Thyroid gland (tissue), 4 donors: Measurements from ENCODE around the gene ZNF839.

ENCODE experiments used
- CTCF ChIP-seq, 6 experiments: fragments of 200-600 bp in 3 of 6; fragments of 450-650 bp in 3 of 6; sonication (generic) in 3 of 6; IDR thresholded peaks; one replicate each; pipeline ENCODE4 v1.5.1; 2016 to 2019; ENCODE audit warnings: antibody characterized with exemption in 6 of 6, mild to moderate bottlenecking in 2 of 6, inconsistent platforms in 1 of 6, moderate library complexity in 1 of 6
- POLR2A ChIP-seq, 2 donors: fragments of 450-650 bp; IDR thresholded peaks; one replicate each; pipeline ENCODE4 v1.6.1; 2017; ENCODE audit warnings: antibody characterized with exemption in 2 of 2, mild to moderate bottlenecking in 2 of 2, moderate library complexity in 1 of 2

DNA sequence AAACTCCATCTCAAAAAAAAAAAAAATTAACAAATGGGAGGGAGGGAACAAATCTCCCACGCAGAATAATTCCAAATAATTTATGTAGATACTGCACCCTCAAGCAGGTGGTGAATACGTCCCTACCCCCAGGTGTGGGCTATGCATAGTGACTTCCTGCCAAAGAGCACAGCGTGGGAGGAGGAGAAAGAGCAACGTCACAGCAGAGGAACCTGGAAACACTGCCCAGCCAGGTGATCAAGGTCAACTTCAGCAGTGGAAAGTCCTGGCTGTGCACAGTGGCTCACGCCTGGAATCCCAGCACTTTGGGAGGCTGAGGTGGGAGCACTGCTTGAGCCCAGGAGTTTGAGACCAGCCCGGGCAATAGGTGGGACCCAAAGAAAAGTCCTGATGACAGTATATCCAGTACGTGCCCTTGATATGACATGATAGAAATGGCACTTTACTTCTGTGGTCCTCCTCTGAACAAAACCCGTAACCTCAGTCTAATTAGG is 33.6 kb downstream of the ZNF839 start:
- TF ChIP-seq CTCF (IDR thresholded peaks at IDR 0.05) (no peak), POLR2A (IDR thresholded peaks at IDR 0.05) (no peak)
